Stimulated activated naive CD8-positive, alpha-beta T cell treated with anti-CD3 and anti-CD28 coated beads, Interleukin-15, Interleukin-2, amounts not matched to agents 100 ng/mL and 50 ng/mL, for 24 hours (primary cell): Measurements from ENCODE around the gene COPS6.

Experiments used
- H3K27ac Mint-ChIP-seq: one replicate; pipeline ENCODE4 v1.8.0; 2021; ENCODE audit warnings: mild to moderate bottlenecking, mixed read lengths
- H3K27me3 Mint-ChIP-seq: one replicate; pipeline ENCODE4 v1.8.0; 2021; ENCODE audit warnings: mixed read lengths
- H3K36me3 Mint-ChIP-seq: one replicate; pipeline ENCODE4 v1.8.0; 2021; ENCODE audit warnings: low read depth, mixed read lengths
- H3K4me1 Mint-ChIP-seq: one replicate; pipeline ENCODE4 v1.8.0; 2021; ENCODE audit warnings: low read depth, mixed read lengths
- H3K4me3 Mint-ChIP-seq: one replicate; pipeline ENCODE4 v1.8.0; 2021; ENCODE audit warnings: mild to moderate bottlenecking, mixed read lengths
- H3K9me3 Mint-ChIP-seq: one replicate; pipeline ENCODE4 v1.8.0; 2021; ENCODE audit warnings: mixed read lengths

The COPS6 gene

GRCh38 chr7:100088621-100089457 lies at the start of gene COPS6:
Gene COPS6 (plus strand): TSS chr7:100088969. CDS start chr7:100088991, 22 bp downstream.
- peaks cover 35% of the 10 kb centered on the region for H3K36me3 Mint-ChIP-seq
- H3K4me3 Mint-ChIP-seq, result peak within 1 kb of the TSS; percentile 90
- peak within 1 kb of the TSS; percentile 97 for H3K27ac Mint-ChIP-seq
- no peaks in the 10 kb centered on the region for H3K9me3 Mint-ChIP-seq
- H3K4me1 Mint-ChIP-seq, result peaks cover 50% of the 10 kb centered on the region
- H3K27me3 Mint-ChIP-seq, result no peaks in the 10 kb centered on the region

GRCh38 chr7:100040575-100040974 lies 48.2 kb upstream of the COPS6 start:
- Mint-ChIP-seq H3K36me3 (peaks cover 22% of the 10 kb centered on the region), H3K27me3 (no peaks in the 10 kb centered on the region), H3K27ac (no peak overlapping the region), H3K4me1 (peaks cover 20% of the 10 kb centered on the region), H3K4me3 (no peak overlapping the region), H3K9me3 (no peaks in the 10 kb centered on the region)

GRCh38 chr7:100044718-100045117 lies 44.1 kb upstream of the COPS6 start:
- Mint-ChIP-seq H3K27ac (no peak overlapping the region), H3K36me3 (no peaks in the 10 kb centered on the region), H3K27me3 (no peaks in the 10 kb centered on the region), H3K4me1 (peaks cover 23% of the 10 kb centered on the region), H3K9me3 (no peaks in the 10 kb centered on the region), H3K4me3 (no peak overlapping the region)

- Mint-ChIP-seq H3K27me3 (no peaks in the 10 kb centered on the region), H3K27ac (peak overlapping the region; percentile 67), H3K9me3 (no peaks in the 10 kb centered on the region), H3K4me3 (peak overlapping the region; percentile 91), H3K36me3 (no peaks in the 10 kb centered on the region), H3K4me1 (peaks cover 15% of the 10 kb centered on the region)
Observed at GRCh38 chr7:100048680-100049079, 40.1 kb upstream of the COPS6 start.

- Mint-ChIP-seq H3K9me3 (no peaks in the 10 kb centered on the region), H3K4me3 (peak within 1 kb of the TSS; percentile 91), H3K27me3 (no peaks in the 10 kb centered on the region), H3K27ac (peak within 1 kb of the TSS; percentile 94), H3K36me3 (no peaks in the 10 kb centered on the region), H3K4me1 (peaks cover 14% of the 10 kb centered on the region)
Observed at GRCh38 chr7:100049441-100050291, 39.1 kb upstream of the COPS6 start, which contains the start of gene ZSCAN21. Gene ZSCAN21 (plus strand): TSS chr7:100049774. CDS start chr7:100057007, 7,233 bp downstream.

- no peaks in the 10 kb centered on the region for H3K36me3 Mint-ChIP-seq
- H3K27me3 Mint-ChIP-seq, result no peaks in the 10 kb centered on the region
- H3K4me1 Mint-ChIP-seq, result peaks cover 12% of the 10 kb centered on the region
- no peaks in the 10 kb centered on the region for H3K9me3 Mint-ChIP-seq
- H3K27ac Mint-ChIP-seq, result peak overlapping the region; percentile 32
- peak overlapping the region; percentile 25 for H3K4me3 Mint-ChIP-seq
Observed at GRCh38 chr7:100051611-100052010, 37.2 kb upstream of the COPS6 start.

- Mint-ChIP-seq H3K4me1 (peaks cover 12% of the 10 kb centered on the region), H3K4me3 (no peak overlapping the region), H3K9me3 (no peaks in the 10 kb centered on the region)
Observed at GRCh38 chr7:100053215-100053614, 35.6 kb upstream of the COPS6 start.

GRCh38 chr7:100057006-100057405 lies 31.8 kb upstream of the COPS6 start:
- no peaks in the 10 kb centered on the region for H3K27me3 Mint-ChIP-seq
- peaks cover 10% of the 10 kb centered on the region for H3K36me3 Mint-ChIP-seq
- no peak overlapping the region for H3K27ac Mint-ChIP-seq
- no peaks in the 10 kb centered on the region for H3K4me1 Mint-ChIP-seq
- no peak overlapping the region for H3K4me3 Mint-ChIP-seq
- H3K9me3 Mint-ChIP-seq, result no peaks in the 10 kb centered on the region

More at GRCh38 chr7:100053215-100053614, 35.6 kb upstream of the COPS6 start:
- peaks cover 4% of the 10 kb centered on the region for H3K36me3 Mint-ChIP-seq
- no peaks in the 10 kb centered on the region for H3K27me3 Mint-ChIP-seq
- no peak overlapping the region for H3K27ac Mint-ChIP-seq

- no peaks in the 10 kb centered on the region for H3K9me3 Mint-ChIP-seq
- H3K27ac Mint-ChIP-seq, result no peak overlapping the region
- no peaks in the 10 kb centered on the region for H3K4me1 Mint-ChIP-seq
- H3K4me3 Mint-ChIP-seq, result no peak overlapping the region
- peaks cover 19% of the 10 kb centered on the region for H3K36me3 Mint-ChIP-seq
- no peaks in the 10 kb centered on the region for H3K27me3 Mint-ChIP-seq
Observed at GRCh38 chr7:100059251-100059739, 29.5 kb upstream of the COPS6 start.

- no peaks in the 10 kb centered on the region for H3K27me3 Mint-ChIP-seq
- no peak overlapping the region for H3K27ac Mint-ChIP-seq
Observed at GRCh38 chr7:100061518-100062193, 27.1 kb upstream of the COPS6 start.

GRCh38 chr7:100063376-100063775 lies 25.4 kb upstream of the COPS6 start:
- no peaks in the 10 kb centered on the region for H3K27me3 Mint-ChIP-seq
- H3K4me1 Mint-ChIP-seq, result no peaks in the 10 kb centered on the region
- no peak overlapping the region for H3K27ac Mint-ChIP-seq
- H3K9me3 Mint-ChIP-seq, result no peaks in the 10 kb centered on the region
- H3K36me3 Mint-ChIP-seq, result peaks cover 35% of the 10 kb centered on the region
- H3K4me3 Mint-ChIP-seq, result no peak overlapping the region

More at GRCh38 chr7:100061518-100062193, 27.1 kb upstream of the COPS6 start:
- Mint-ChIP-seq H3K9me3 (no peaks in the 10 kb centered on the region), H3K4me3 (no peak overlapping the region), H3K4me1 (no peaks in the 10 kb centered on the region), H3K36me3 (peaks cover 29% of the 10 kb centered on the region)

- H3K27ac Mint-ChIP-seq, result no peak overlapping the region
- no peaks in the 10 kb centered on the region for H3K4me1 Mint-ChIP-seq
- no peaks in the 10 kb centered on the region for H3K9me3 Mint-ChIP-seq
- no peaks in the 10 kb centered on the region for H3K27me3 Mint-ChIP-seq
- no peak overlapping the region for H3K4me3 Mint-ChIP-seq
- H3K36me3 Mint-ChIP-seq, result peaks cover 35% of the 10 kb centered on the region
Observed at GRCh38 chr7:100064162-100064561, 24.6 kb upstream of the COPS6 start.

GRCh38 chr7:100065452-100066186 lies 23.1 kb upstream of the COPS6 start:
- Mint-ChIP-seq H3K4me3 (no peak overlapping the region), H3K27ac (peak overlapping the region; percentile 40), H3K36me3 (peaks cover 47% of the 10 kb centered on the region), H3K27me3 (no peaks in the 10 kb centered on the region), H3K9me3 (peaks cover 7% of the 10 kb centered on the region), H3K4me1 (no peaks in the 10 kb centered on the region)

- Mint-ChIP-seq H3K4me3 (no peak overlapping the region), H3K36me3 (peaks cover 57% of the 10 kb centered on the region), H3K4me1 (no peaks in the 10 kb centered on the region), H3K9me3 (peaks cover 20% of the 10 kb centered on the region), H3K27ac (no peak overlapping the region), H3K27me3 (no peaks in the 10 kb centered on the region)
Observed at GRCh38 chr7:100066953-100067352, 21.8 kb upstream of the COPS6 start.
